K562 (cell line): Measurements from ENCODE around the gene ABCC1. TPM values are rescaled to one million over a fixed set of nuclear protein-coding genes. Genes with fewer than 3 reads are reported as not detected.

ENCODE experiments used
- ATAC-seq: fragments of 200-7000 bp; cut with Tn5 transposase; 3 replicates; pipeline ENCODE4 v1.9.1; 2020; ENCODE audit warnings: moderate library complexity
- BruUV-seq: library from RNA; stranded (reverse); fragments of 400-500 nt; replicated peaks from 2 replicates; lab custom pipeline; 2021; lab: Mats Ljungman, UMichigan
- CTCF ChIA-PET: fragments of 300-600 bp; formaldehyde crosslinking; extraction: SDS; loops from one replicate; lab custom pipeline; 2021; ENCODE audit warnings: low intra/inter-chr PET ratio; lab: Yijun Ruan, JAX
- POLR2A ChIA-PET: fragments of 300-600, 350-650 bp; sonication (Branson Sonifier 250); formaldehyde crosslinking; extraction: SDS; loops from one replicate; lab custom pipeline; 2021; ENCODE audit warnings: antibody characterized with exemption, inconsistent platforms; lab: Yijun Ruan, JAX
- DNase-seq, 4 experiments: peaks; one replicate each; pipeline versions ENCODE4 v3.0.0 to v3.0.0-alpha.2; 2011 to 2018; ENCODE audit warnings: low spot score in 3 of 4, mixed read lengths in 3 of 4; ENCODE audit errors: extremely low read depth in 1 of 4
- FAIRE-seq: peaks from 2 replicates; lab custom pipeline; 2011; peaks lifted over from hg19 to GRCh38; lab: Jason Lieb, UNC
- H2AFZ ChIP-seq: 2 replicates; pipeline ENCODE4 v1.6.0; 2011; ENCODE audit warnings: low read depth, low read length, control low read depth, inconsistent platforms
- H3K27ac ChIP-seq: fragments of 200-600 bp; 3 replicates; pipeline ENCODE4 v1.8.0; 2011; ENCODE audit warnings: low read depth, mild to moderate bottlenecking, control low read depth, inconsistent platforms, low read length, moderate library complexity, mixed read lengths; ENCODE audit errors: extremely low read depth
- H3K27me3 ChIP-seq, 2 experiments: fragments of 300-600 bp in 1 of 2; 2 replicates in 1 of 2; 3 replicates in 1 of 2; pipeline versions ENCODE4 v1.6.0 to v1.8.0; 2011; ENCODE audit warnings: inconsistent platforms in 2 of 2, low read length in 2 of 2, mild to moderate bottlenecking in 1 of 2, mixed read lengths in 1 of 2, moderate library complexity in 1 of 2; ENCODE audit not compliant: control insufficient read depth in 2 of 2, insufficient read depth in 2 of 2
- H3K36me3 ChIP-seq: fragments of 300-600 bp; 3 replicates; pipeline ENCODE4 v1.8.0; 2011; ENCODE audit warnings: mild to moderate bottlenecking, low read length, inconsistent platforms; ENCODE audit not compliant: control insufficient read depth, insufficient read depth
- H3K4me1 ChIP-seq, 2 experiments: fragments of 200-600 bp in 1 of 2; replicated peaks in 1 of 2; 2 replicates in 1 of 2; 3 replicates in 1 of 2; pipeline versions ENCODE4 v1.5.1 to v1.8.0; 2011; ENCODE audit warnings: inconsistent platforms in 2 of 2, low read length in 2 of 2, mild to moderate bottlenecking in 1 of 2, mixed read lengths in 1 of 2, moderate library complexity in 1 of 2; ENCODE audit not compliant: control insufficient read depth in 2 of 2, insufficient read depth in 2 of 2
- H3K4me2 ChIP-seq: 2 replicates; pipeline ENCODE4 v1.6.1; 2011; ENCODE audit warnings: low read length, control low read depth, inconsistent platforms, mixed read lengths; ENCODE audit not compliant: insufficient read depth
- H3K4me3 ChIP-seq: fragments of 200-600 bp; sonication (generic), shearing (Covaris generic); 2 replicates; pipeline ENCODE4 v1.5.1; 2016; ENCODE audit warnings: control low read depth, inconsistent platforms
- H3K79me2 ChIP-seq: fragments of 200-600 bp; 3 replicates; pipeline ENCODE4 v1.8.0; 2011; ENCODE audit warnings: low read length, inconsistent platforms; ENCODE audit not compliant: control insufficient read depth, insufficient read depth
- H3K9ac ChIP-seq, 2 experiments: 2 replicates each; pipeline versions ENCODE4 v1.6.0 to v1.6.1; 2011; ENCODE audit warnings: low read depth in 2 of 2, low read length in 2 of 2, control low read depth in 1 of 2, inconsistent platforms in 1 of 2, mild to moderate bottlenecking in 1 of 2, mixed read lengths in 1 of 2; ENCODE audit not compliant: insufficient read depth in 1 of 2
- H3K9me1 ChIP-seq: one replicate; pipeline ENCODE4 v1.6.0; 2011; ENCODE audit warnings: inconsistent platforms, mild to moderate bottlenecking, low read length, moderate library complexity; ENCODE audit not compliant: control insufficient read depth, insufficient read depth
- H3K9me3 ChIP-seq: replicated peaks from 2 replicates; pipeline ENCODE4 v1.5.1; 2011; ENCODE audit warnings: low read depth, low read length, inconsistent platforms; ENCODE audit not compliant: control insufficient read depth, insufficient read depth
- H4K20me1 ChIP-seq: replicated peaks from 2 replicates; pipeline ENCODE4 v1.6.1; 2011; ENCODE audit warnings: low read length, inconsistent platforms, mixed read lengths; ENCODE audit not compliant: control insufficient read depth, insufficient read depth
- ARID1B ChIP-seq: fragments of 450-650 bp; IDR thresholded peaks from 2 replicates; pipeline ENCODE4 v1.6.1; 2016; ENCODE audit warnings: antibody characterized with exemption, mild to moderate bottlenecking, inconsistent platforms
- BDP1 ChIP-seq: IDR thresholded peaks from 3 replicates; pipeline ENCODE4 v1.6.1; 2011; ENCODE audit not compliant: insufficient read length, insufficient read depth
- CBFB ChIP-seq: sonication (generic); formaldehyde crosslinking; IDR thresholded peaks from 2 replicates; pipeline ENCODE4 v1.4.0; 2020; ENCODE audit warnings: mild to moderate bottlenecking, missing genetic modification reagents
- CBX1 ChIP-seq: sonication (generic); IDR thresholded peaks from 2 replicates; pipeline ENCODE4 v1.6.1; 2016; ENCODE audit warnings: antibody characterized with exemption, low read depth, mild to moderate bottlenecking
- CGGBP1 ChIP-seq: fragments of 250-450 bp; sonication (Bioruptor Pico); IDR thresholded peaks from 2 replicates; pipeline ENCODE4 v1.9.0; 2021; ENCODE audit warnings: mild to moderate bottlenecking
- DACH1 ChIP-seq: fragments of 450-650 bp; IDR thresholded peaks from 2 replicates; pipeline ENCODE4 v1.6.1; 2018; ENCODE audit not compliant: partially characterized antibody
- GATAD2A ChIP-seq: fragments of 450-650 bp; IDR thresholded peaks from 2 replicates; pipeline ENCODE4 v1.6.1; 2017
- HDAC1 ChIP-seq, 2 experiments: fragments of 450-650 bp; IDR thresholded peaks; 2 replicates each; pipeline ENCODE4 v1.6.1; 2016 to 2017; ENCODE audit warnings: inconsistent platforms in 1 of 2, mild to moderate bottlenecking in 1 of 2, moderate library complexity in 1 of 2
- HMG20A ChIP-seq: fragments of 450-650 bp; formaldehyde crosslinking; conservative IDR thresholded peaks from 2 replicates; pipeline ENCODE4 v1.4.0; 2020; ENCODE audit warnings: mild to moderate bottlenecking, mixed read lengths
- KDM1A ChIP-seq, 2 experiments: fragments of 450-650 bp; IDR thresholded peaks; 2 replicates each; pipeline ENCODE4 v1.6.1; 2016; ENCODE audit warnings: mild to moderate bottlenecking in 2 of 2
- LCOR ChIP-seq: sonication (generic); formaldehyde crosslinking; IDR thresholded peaks from 2 replicates; pipeline ENCODE4 v1.8.0; 2022; ENCODE audit warnings: mild to moderate bottlenecking, missing genetic modification reagents
- NFE2 ChIP-seq: IDR thresholded peaks from 2 replicates; pipeline ENCODE4 v1.6.1; 2014; ENCODE audit warnings: antibody characterized with exemption, low read depth
- NR2F6 ChIP-seq: fragments of 450-650 bp; formaldehyde crosslinking; IDR thresholded peaks from 2 replicates; pipeline ENCODE4 v1.4.0; 2020; ENCODE audit warnings: mild to moderate bottlenecking
- POLR2G ChIP-seq: fragments of 200-400 bp; formaldehyde crosslinking; IDR thresholded peaks from 2 replicates; pipeline ENCODE4 v1.6.1; 2017; ENCODE audit warnings: low read depth, mild to moderate bottlenecking, antibody characterized with exemption, low read length, moderate library complexity
- RBM22 ChIP-seq: fragments of 200-400 bp; formaldehyde crosslinking; IDR thresholded peaks from 2 replicates; pipeline ENCODE4 v1.6.1; 2018; ENCODE audit warnings: low read length, low read depth; ENCODE audit not compliant: poor library complexity, severe bottlenecking
- STAT5A ChIP-seq: IDR thresholded peaks from 2 replicates; pipeline ENCODE4 v1.6.1; 2012; ENCODE audit warnings: low read length, inconsistent platforms, borderline replicate concordance
- TCF7L2 ChIP-seq: fragments of 150-350 bp; IDR thresholded peaks from 2 replicates; pipeline ENCODE4 v1.6.1; 2016; ENCODE audit warnings: low read depth, mild to moderate bottlenecking, low read length, moderate library complexity
- ZNF232 ChIP-seq: sonication (generic); formaldehyde crosslinking; IDR thresholded peaks from 2 replicates; pipeline ENCODE4 v1.8.0; 2022; ENCODE audit warnings: mild to moderate bottlenecking, missing genetic modification reagents
- ZNF41 ChIP-seq: fragments of 250-450 bp; sonication (Bioruptor Pico); conservative IDR thresholded peaks from 2 replicates; pipeline ENCODE4 v1.4.0; 2020; ENCODE audit warnings: mild to moderate bottlenecking
- WGBS: fragments of 100-300 bp; shearing (Covaris generic); methylation state at CpG from one replicate; pipeline ENCODE4 v1.1.6; 2016; ENCODE audit warnings: low coverage, mixed read lengths; ENCODE audit not compliant: insufficient coverage; ENCODE audit errors: missing lambda C conversion rate; 5-methylcytosine and 5-hydroxymethylcytosine counted together
- in situ Hi-C: fragments of 300-500 bp; cut with MboI; formaldehyde crosslinking; loops from 4 replicates; pipeline ENCODE4 v1.15.0; 2018; ENCODE audit warnings: inconsistent platforms, mixed read lengths
- intact Hi-C: fragments of 100-400 bp; cut with micrococcal nuclease; formaldehyde crosslinking; loops from 2 replicates; pipeline ENCODE4 v1.14.2; 2022
- polyA plus RNA-seq, 8 experiments: library from polyadenylated mRNA; depleted of rRNA in 4 of 8; stranded (reverse) in 5 of 8; unstranded in 3 of 8; fragments of >200 nt; fragmentation: Nextera tagmentation in 2 of 8; fragmentation: Illumina TruSeq in 1 of 8; extraction: Ambion mirVana in 2 of 8; extraction: Trizol in 1 of 8; gene quantifications; 2 replicates each; pipeline versions ENCODE4 v1.2.1 to v1.2.3, GENCODE V29; 2011 to 2014; ENCODE audit warnings: inconsistent platforms in 1 of 8, missing spikeins in 1 of 8
- total RNA-seq, 7 experiments: library from RNA; depleted of rRNA in 6 of 7; stranded (reverse); fragments of >200 nt in 6 of 7; fragmentation: Illumina TruSeq in 2 of 7; extraction: Trizol in 2 of 7; gene quantifications; 2 replicates each; pipeline versions ENCODE4 v1.2.1 to v1.2.3, GENCODE V29; 2011 to 2021; ENCODE audit warnings: low replicate concordance in 1 of 7

The ABCC1 gene
- total and polyA plus RNA-seq, 9 of the 15 experiments (the other 6 are each of a cell fraction or from before 2014, with no cell fraction given) = 3.9 to 41.6 (median 10.0) TPM

- Histone ChIP-seq H3K9ac (no peak overlapping the region), H3K4me2 (no peak overlapping the region), H4K20me1 (no peaks in the 10 kb centered on the region), H3K4me3 (no peak overlapping the region), H3K9me3 (peaks cover 7% of the 10 kb centered on the region), H3K36me3 (peaks cover 80% of the 10 kb centered on the region; the same call in 2 of the 3 replicates), H3K79me2 (no peaks in the 10 kb centered on the region), H3K27me3 (no peaks in the 10 kb centered on the region), H2AFZ (no peak overlapping the region), H3K27ac (no peak overlapping the region), H3K4me1 (peaks cover 0 to 3% of the 10 kb centered on the region in 2 experiments; a peak in 1 of 5 replicates), H3K9me1 (no peaks in the 10 kb centered on the region)
- ATAC-seq (no peak), FAIRE-seq (no peak), DNase-seq (no peak)
- 95% methylated on average over 18 of the region's 18 CpGs for WGBS
- TF ChIP-seq CBX1 = no peak
- no peak for TF ChIP-seq BDP1
- no peak for TF ChIP-seq NFE2
- TF ChIP-seq ZNF41 = no peak
- TF ChIP-seq GATAD2A = no peak
- CTCF ChIA-PET = no interaction called here
- POLR2A ChIA-PET = interaction anchor here (0.9 kb wide), 1 partner anchor 24 kb away, joined by 3 read pairs; no protein-coding TSS in a partner anchor
- BruUV-seq = no TSS peak
- intact Hi-C loops (no loop called here), in situ Hi-C loops (no loop called here)
These were observed 137.4 kb downstream of the ABCC1 start for GRCh38 chr16:16086653-16087446.

GRCh38 chr16:16090238-16090637 is 140.8 kb downstream of the ABCC1 start:
- ChIA-PET CTCF (no interaction called here), POLR2A (interaction anchor here (2.4 kb wide), 1 partner anchor 10 kb away, joined by 9 read pairs; no protein-coding TSS in a partner anchor)
- Histone ChIP-seq H3K27ac (no peak overlapping the region), H3K4me2 (no peak overlapping the region), H3K79me2 (no peaks in the 10 kb centered on the region), H3K9ac (no peak overlapping the region), H3K36me3 (peaks cover 77% of the 10 kb centered on the region; the same call in 2 of the 3 replicates), H3K27me3 (no peaks in the 10 kb centered on the region), H3K9me1 (no peaks in the 10 kb centered on the region), H3K4me1 (no peaks in the 10 kb centered on the region), H3K4me3 (no peak overlapping the region), H2AFZ (no peak overlapping the region), H3K9me3 (no peaks in the 10 kb centered on the region), H4K20me1 (no peaks in the 10 kb centered on the region)
- WGBS = 92% methylated on average over 19 of the region's 19 CpGs
- no TSS peak for BruUV-seq
- DNase-seq (no peak), FAIRE-seq (no peak), ATAC-seq (no peak)
- intact Hi-C loops = no loop called here
- in situ Hi-C loops = no loop called here
- no peak for TF ChIP-seq DACH1
- peak; percentile 68 for TF ChIP-seq RBM22
- TF ChIP-seq CBFB = no peak
- no peak for TF ChIP-seq HMG20A (CRISPR knock-in tag)
- TF ChIP-seq KDM1A (IDR thresholded peaks at IDR 0.05) = no peak
- no peak for TF ChIP-seq CGGBP1 (CRISPR knock-in tag)
- no peak for TF ChIP-seq STAT5A
- TF ChIP-seq HDAC1 (IDR thresholded peaks at IDR 0.05) = no peak
- no peak for TF ChIP-seq ARID1B
- 0 out of 2 replicates have a peak, but pooled peaks have one; percentile 14 for TF ChIP-seq POLR2G
- TF ChIP-seq LCOR = no peak
- no peak for TF ChIP-seq ZNF232 (CRISPR knock-in tag)
- TF ChIP-seq NR2F6 (CRISPR knock-in tag) = no peak
- TF ChIP-seq TCF7L2 = no peak
